SK-N-MC (cell line): ENCODE results near the gene BPIFB2.

ENCODE experiments used
- EZH2 ChIP-seq: fragments of 200-600 bp; sonication (generic); IDR thresholded peaks from one replicate; pipeline ENCODE4 v1.6.1; 2017; ENCODE audit warnings: antibody characterized with exemption
- POLR2AphosphoS5 ChIP-seq: IDR thresholded peaks from 2 replicates; pipeline ENCODE4 v1.6.1; 2012; ENCODE audit warnings: mild to moderate bottlenecking, low read depth, low read length, borderline replicate concordance

DNA sequence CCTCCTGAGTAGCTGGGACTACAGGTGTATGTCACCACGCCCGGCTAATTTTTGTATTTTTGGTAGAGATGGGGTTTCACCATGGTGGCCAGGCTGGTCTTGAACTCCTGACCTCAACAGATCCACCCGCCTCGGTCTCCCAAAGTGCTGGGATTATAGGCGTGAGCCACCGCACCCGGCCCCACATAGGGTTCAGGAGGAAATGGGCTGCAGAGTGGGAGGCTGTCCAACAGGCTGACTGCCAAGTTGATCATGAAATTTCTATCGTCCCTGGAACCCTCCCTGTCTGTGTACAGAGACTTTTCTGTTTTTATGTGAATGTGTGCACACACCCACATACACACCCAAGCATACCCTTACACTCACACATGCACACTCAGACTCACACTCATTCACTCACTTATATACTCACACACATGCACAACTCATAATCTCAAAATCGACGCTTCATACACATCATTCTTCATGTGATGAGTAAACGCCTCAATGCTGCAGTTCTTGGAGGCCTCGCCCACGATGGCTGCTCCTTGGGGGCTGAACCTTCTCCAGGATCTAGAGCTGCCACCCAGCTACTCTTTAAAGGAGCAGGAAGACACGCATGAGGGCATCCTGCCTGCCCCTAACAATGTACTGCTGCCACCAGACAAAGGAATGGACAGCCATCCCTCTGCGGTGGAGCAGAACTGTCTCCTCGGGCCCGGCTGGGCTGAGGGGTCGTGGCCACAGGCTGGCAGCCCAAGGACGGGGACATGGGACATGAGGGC lies 38.8 kb upstream of the BPIFB2 start:
- TF ChIP-seq EZH2, result no peak
- TF ChIP-seq POLR2AphosphoS5, result no peak
